ENCODE measurements around the gene RPS6KB2. TPM values are rescaled to one million over a fixed set of nuclear protein-coding genes. Genes with fewer than 3 reads are reported as not detected.
A peak's percentile ranks its signal among the peaks of the same experiment; 100 is the strongest.

RPS6KB2 gene
- total and polyA plus RNA-seq, 2 donors (not counting 1 experiment from before 2014, with no cell fraction given) = 29.0 to 30.6 TPM

DNA sequence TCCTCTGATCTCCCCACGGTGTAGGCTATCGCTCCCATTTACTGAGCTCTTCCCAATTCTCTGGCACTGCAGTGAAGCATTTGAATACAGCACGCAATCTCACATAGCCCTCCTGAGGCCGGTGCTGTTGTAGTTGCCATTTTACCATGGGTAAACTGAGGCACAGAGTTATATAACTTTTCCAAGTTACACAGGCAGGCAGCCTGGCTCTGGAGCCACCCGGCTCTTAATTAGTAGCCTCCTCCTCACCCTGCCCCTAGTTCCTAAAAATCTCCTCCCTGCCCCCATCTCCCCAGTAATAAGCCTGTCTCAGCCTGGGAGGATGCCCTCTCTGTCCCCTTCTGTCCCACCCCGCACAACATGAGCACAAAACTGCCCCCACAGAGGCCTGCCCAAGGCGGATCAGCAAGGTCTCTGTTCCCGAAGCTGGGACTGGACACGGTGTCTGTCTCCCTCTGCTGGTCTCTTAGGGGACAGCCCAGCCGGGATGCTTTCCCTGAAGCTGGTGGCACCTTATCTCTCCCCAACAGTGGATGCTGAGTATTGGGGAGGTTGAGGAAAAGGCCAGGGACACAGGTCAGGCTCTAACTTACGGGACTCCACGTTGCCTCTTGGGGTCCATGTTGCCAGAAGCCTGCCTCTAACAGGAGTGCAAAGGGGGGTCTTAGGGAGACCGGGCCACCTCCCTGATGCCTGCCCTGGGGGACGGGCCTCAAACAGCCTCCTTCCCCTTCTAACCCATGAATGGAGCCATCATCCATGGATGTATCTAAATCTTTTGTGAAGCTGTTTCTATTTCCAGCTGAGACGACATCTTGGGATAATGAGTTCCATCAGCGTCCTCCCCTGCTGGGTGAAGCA lies 45.8 kb upstream of the RPS6KB2 start:
- Histone ChIP-seq H3K79me2 (ENCODE audit: control insufficient read depth, insufficient read depth, low read length) (no peaks in the 10 kb centered on the region), H3K27me3 (ENCODE audit: control insufficient read depth, insufficient read depth, low read length) (no peaks in the 10 kb centered on the region), H4K20me1 (ENCODE audit: control insufficient read depth, extremely low read depth, insufficient read depth, low read length) (no peaks in the 10 kb centered on the region), H2AFZ (ENCODE audit: low read length) (no peak overlapping the region), H3K9me3 (ENCODE audit: control insufficient read depth, insufficient read depth, low read depth, low read length) (no peaks in the 10 kb centered on the region), H3K4me1 (ENCODE audit: control insufficient read depth, extremely low read depth, insufficient read depth, low read length) (peaks cover 10% of the 10 kb centered on the region), H3K4me3 (replicated peaks in 1 of 4; ENCODE audit: control extremely low read depth in 1 of 4, insufficient read depth in 1 of 4, low read depth in 3 of 4, low read length in 4 of 4) (no peak overlapping the region), H3K9ac (ENCODE audit: insufficient read depth, low read length) (no peak overlapping the region), H3K36me3 (ENCODE audit: control insufficient read depth, insufficient read depth, low read length) (no peaks in the 10 kb centered on the region), H3K4me2 (ENCODE audit: extremely low read depth, insufficient read depth, low read length) (no peak overlapping the region), H3K27ac (ENCODE audit: insufficient read depth, low read length) (no peak overlapping the region)
- TF ChIP-seq, protein P1, sequence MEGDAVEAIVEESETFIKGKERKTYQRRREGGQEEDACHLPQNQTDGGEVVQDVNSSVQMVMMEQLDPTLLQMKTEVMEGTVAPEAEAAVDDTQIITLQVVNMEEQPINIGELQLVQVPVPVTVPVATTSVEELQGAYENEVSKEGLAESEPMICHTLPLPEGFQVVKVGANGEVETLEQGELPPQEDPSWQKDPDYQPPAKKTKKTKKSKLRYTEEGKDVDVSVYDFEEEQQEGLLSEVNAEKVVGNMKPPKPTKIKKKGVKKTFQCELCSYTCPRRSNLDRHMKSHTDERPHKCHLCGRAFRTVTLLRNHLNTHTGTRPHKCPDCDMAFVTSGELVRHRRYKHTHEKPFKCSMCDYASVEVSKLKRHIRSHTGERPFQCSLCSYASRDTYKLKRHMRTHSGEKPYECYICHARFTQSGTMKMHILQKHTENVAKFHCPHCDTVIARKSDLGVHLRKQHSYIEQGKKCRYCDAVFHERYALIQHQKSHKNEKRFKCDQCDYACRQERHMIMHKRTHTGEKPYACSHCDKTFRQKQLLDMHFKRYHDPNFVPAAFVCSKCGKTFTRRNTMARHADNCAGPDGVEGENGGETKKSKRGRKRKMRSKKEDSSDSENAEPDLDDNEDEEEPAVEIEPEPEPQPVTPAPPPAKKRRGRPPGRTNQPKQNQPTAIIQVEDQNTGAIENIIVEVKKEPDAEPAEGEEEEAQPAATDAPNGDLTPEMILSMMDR (conservative IDR thresholded peaks at IDR 0.05 in 1 of 2, IDR thresholded peaks at IDR 0.05 in 1 of 2; ENCODE audit: low read depth in 1 of 2, low read length in 2 of 2) = peak; percentile 99
- TF ChIP-seq EZH2 (IDR thresholded peaks at IDR 0.05; ENCODE audit: low read length, missing control alignments) = no peak
- DNase-seq (ENCODE audit: low read depth in 2 of 2) = peak; percentile 57 to 75

DNA sequence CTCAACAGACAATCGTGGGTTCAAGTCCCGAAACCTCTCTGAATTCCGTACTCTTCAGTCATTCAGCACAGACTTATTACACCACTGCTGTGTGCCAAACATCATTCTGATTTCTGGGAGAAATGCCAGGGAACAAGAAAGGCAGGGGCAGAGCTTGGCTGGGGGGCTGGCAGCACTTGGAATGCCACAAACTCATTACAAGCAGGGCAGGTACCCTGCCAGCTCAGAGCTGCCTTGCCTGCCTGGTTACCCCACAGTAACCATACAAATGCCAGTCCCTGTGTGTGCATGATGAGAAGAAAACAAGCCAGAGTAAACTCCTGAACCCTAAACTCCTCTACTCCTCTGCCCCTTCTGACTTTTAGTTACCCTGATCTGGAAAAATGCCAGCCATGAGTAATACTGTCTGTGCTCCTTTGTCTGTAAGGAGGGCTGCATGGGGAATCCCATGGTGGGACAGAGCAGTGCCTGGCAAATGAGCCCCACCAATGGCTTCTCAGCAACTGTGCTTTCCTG lies 43.4 kb upstream of the RPS6KB2 start:
- no peak overlapping the region for H3K27ac ChIP-seq (ENCODE audit: insufficient read depth, low read length)
- H2AFZ ChIP-seq (ENCODE audit: low read length) = no peak overlapping the region
- no peaks in the 10 kb centered on the region for H4K20me1 ChIP-seq (ENCODE audit: control insufficient read depth, extremely low read depth, insufficient read depth, low read length)
- H3K4me3 ChIP-seq (replicated peaks in 1 of 4; ENCODE audit: control extremely low read depth in 1 of 4, insufficient read depth in 1 of 4, low read depth in 3 of 4, low read length in 4 of 4) = no peak overlapping the region
- peaks cover 5% of the 10 kb centered on the region for H3K4me1 ChIP-seq (ENCODE audit: control insufficient read depth, extremely low read depth, insufficient read depth, low read length)
- H3K79me2 ChIP-seq (ENCODE audit: control insufficient read depth, insufficient read depth, low read length) = no peaks in the 10 kb centered on the region
- H3K4me2 ChIP-seq (ENCODE audit: extremely low read depth, insufficient read depth, low read length) = no peak overlapping the region
- no peak for TF ChIP-seq EZH2 (IDR thresholded peaks at IDR 0.05; ENCODE audit: low read length, missing control alignments)
- TF ChIP-seq, protein P1 (conservative IDR thresholded peaks at IDR 0.05 in 1 of 2, IDR thresholded peaks at IDR 0.05 in 1 of 2; ENCODE audit: low read depth in 1 of 2, low read length in 2 of 2) = no peak
- no peaks in the 10 kb centered on the region for H3K9me3 ChIP-seq (ENCODE audit: control insufficient read depth, insufficient read depth, low read depth, low read length)
- H3K9ac ChIP-seq (ENCODE audit: insufficient read depth, low read length) = no peak overlapping the region
- peak; percentile 43 to 55 for DNase-seq (ENCODE audit: low read depth in 2 of 2)
- no peaks in the 10 kb centered on the region for H3K36me3 ChIP-seq (ENCODE audit: control insufficient read depth, insufficient read depth, low read length)
- H3K27me3 ChIP-seq (ENCODE audit: control insufficient read depth, insufficient read depth, low read length) = no peaks in the 10 kb centered on the region

DNA sequence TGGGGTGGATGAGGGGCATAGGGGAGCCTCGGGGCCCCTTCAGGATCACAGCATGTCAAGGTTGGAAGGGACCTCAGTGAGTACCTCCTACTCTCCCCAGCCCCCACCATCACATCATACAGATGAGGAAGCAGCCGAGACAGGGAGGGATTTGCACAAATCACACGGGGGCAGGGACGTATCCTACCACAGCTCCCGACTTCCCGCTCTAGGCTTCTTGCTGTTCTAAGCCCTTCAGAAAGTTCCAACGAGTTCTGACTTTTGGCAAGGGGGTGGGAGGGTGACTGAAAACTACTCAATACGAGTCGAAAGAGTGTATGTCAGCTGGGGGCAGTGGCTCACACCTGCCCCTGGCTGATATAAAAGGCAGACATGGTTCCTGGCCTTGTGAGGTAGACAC lies 41.2 kb upstream of the RPS6KB2 start:
- Histone ChIP-seq H3K27ac (ENCODE audit: insufficient read depth, low read length) (no peak overlapping the region), H2AFZ (ENCODE audit: low read length) (no peak overlapping the region), H4K20me1 (ENCODE audit: control insufficient read depth, extremely low read depth, insufficient read depth, low read length) (no peaks in the 10 kb centered on the region), H3K4me2 (ENCODE audit: extremely low read depth, insufficient read depth, low read length) (no peak overlapping the region), H3K9ac (ENCODE audit: insufficient read depth, low read length) (no peak overlapping the region), H3K36me3 (ENCODE audit: control insufficient read depth, insufficient read depth, low read length) (no peaks in the 10 kb centered on the region), H3K4me1 (ENCODE audit: control insufficient read depth, extremely low read depth, insufficient read depth, low read length) (peaks cover 5% of the 10 kb centered on the region), H3K4me3 (replicated peaks in 1 of 4; ENCODE audit: control extremely low read depth in 1 of 4, insufficient read depth in 1 of 4, low read depth in 3 of 4, low read length in 4 of 4) (no peak overlapping the region), H3K9me3 (ENCODE audit: control insufficient read depth, insufficient read depth, low read depth, low read length) (no peaks in the 10 kb centered on the region), H3K27me3 (ENCODE audit: control insufficient read depth, insufficient read depth, low read length) (no peaks in the 10 kb centered on the region), H3K79me2 (ENCODE audit: control insufficient read depth, insufficient read depth, low read length) (no peaks in the 10 kb centered on the region)
- TF ChIP-seq, protein P1 (conservative IDR thresholded peaks at IDR 0.05 in 1 of 2, IDR thresholded peaks at IDR 0.05 in 1 of 2; ENCODE audit: low read depth in 1 of 2, low read length in 2 of 2) = no peak
- TF ChIP-seq EZH2 (IDR thresholded peaks at IDR 0.05; ENCODE audit: low read length, missing control alignments) = peak; percentile 52
- no peak for DNase-seq (ENCODE audit: low read depth in 2 of 2)

All from fibroblast of lung (primary cell).